SHP77 (cell line): ENCODE measurements around the gene STXBP6.

ENCODE experiments used
- DNase-seq, 2 experiments: peaks; one replicate each; lab custom pipeline; 2025; lab: John Stamatoyannopoulos, UW

STXBP6 gene

DNA sequence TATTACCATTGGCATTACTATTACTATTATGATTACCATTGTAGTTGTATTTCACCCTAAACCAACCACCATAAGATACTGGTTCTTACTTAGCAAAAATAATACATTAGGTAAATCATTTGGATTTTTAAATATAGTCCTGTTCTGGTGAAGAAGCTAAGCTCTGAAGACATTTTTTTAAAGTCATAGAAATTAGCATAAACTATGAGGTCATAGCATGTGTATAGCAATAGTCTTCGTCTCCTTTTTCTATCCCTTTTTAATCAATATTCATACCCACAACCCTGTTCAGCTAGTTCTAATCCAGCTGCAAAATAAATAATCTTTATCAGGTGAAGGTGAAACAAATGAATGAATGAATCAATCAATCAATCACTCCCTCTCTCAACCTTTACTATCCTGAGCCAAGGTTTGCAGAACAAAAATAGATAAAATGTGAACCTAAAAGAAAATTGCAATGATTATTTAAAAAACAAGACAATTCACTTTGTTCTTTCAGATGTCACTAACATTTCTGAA lies 134.5 kb downstream of the STXBP6 start:
- no peak for DNase-seq

DNA sequence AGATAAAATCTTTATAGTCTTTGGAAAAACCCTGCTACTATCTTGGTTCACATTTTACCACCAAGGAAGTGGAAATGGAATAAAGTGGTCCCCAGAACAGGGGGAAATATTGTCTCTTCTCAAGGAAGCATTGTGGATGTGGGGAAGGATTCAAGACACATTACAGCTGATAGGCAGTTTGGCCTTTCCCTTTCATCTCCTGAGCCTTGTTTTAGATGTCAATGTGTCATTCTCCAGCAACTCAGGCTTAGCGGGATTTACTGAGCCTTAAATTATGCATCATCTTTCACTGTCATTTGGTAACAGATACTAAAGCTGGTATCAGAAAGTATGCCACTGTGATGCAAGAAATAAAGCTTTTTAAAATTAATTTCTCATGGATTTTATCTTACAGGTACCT lies 136.2 kb downstream of the STXBP6 start:
- no peak for DNase-seq

DNA sequence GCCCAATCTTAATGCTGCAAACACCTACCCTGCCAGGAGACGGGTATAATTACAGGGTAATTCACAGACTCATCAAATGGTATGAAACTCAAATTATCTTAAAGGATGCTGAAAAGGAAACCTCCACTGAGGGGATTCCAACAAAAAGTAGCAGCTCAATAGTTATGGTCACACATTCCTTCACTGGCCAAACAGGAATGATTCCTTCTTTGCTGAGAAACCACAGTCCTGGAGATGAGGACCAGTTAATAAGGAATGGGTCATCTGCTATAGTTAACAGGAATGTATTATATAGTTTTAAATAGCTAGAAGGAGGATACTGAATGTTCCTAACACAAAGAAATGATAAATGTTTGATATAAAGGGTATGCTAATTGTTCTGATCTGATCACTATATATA lies 136.9 kb downstream of the STXBP6 start:
- no peak for DNase-seq

DNA sequence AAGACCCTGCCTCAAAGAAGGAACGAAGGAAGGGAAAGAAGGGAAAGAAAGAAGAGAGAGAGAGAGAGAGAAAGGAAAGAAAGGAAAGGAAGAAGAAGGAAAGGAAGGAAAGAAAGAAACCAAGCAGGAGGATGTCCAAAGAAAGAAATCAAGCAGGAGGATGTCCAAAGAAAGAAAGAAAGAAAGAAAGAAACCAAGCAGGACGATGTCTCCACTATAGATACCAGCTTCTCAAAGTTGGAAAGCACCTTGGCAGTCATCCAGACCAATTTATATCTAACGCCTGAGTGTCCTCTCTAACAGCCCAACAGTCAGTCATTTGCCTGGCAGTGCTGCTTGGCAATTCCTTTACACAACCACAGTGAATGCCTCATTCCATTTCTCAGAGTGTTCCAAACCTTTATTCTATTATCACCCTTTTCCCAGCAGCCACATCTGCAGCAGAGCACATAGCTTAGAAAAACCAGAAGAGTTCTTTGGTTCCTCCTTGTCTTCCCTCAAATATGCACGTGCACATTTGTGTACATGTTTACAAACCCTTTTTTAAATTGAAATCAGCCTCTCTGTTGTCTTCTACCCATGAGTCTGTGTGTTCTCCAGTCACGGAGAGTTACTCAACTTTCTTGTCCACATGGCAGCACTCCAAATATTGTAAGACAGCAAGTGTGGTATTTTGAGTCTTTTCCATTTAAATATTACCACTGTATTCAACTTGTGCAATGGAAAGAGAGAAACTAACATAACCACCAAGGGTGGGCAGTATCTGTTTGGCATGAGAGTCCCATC lies 138.4 kb downstream of the STXBP6 start:
- DNase-seq: no peak

DNA sequence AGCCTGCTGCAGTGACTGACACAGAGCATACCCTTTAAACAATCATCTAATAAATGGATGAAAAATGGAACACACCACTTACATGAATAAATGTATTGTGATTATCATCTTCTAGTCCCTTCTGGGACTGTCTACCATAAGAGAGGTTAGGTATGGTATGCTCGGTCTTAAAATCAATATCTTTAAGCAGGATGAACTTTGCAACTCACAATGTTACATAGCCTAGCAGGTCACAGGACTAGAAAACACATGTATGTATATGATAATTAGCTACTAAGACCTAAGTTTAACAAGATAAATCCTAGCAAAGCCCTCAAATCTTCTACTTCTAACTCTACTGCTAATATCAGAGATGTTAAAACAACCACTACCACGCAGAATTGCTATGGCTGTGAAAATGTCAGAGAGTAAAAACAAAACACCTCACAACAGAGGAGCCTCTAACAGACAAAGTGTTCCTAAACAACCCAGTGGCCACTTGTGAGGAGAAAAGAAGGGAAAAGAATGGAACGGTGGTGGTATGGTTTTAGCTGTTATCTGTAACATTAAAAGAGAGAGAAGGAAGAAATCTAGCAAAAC lies 139.4 kb downstream of the STXBP6 start:
- no peak for DNase-seq

DNA sequence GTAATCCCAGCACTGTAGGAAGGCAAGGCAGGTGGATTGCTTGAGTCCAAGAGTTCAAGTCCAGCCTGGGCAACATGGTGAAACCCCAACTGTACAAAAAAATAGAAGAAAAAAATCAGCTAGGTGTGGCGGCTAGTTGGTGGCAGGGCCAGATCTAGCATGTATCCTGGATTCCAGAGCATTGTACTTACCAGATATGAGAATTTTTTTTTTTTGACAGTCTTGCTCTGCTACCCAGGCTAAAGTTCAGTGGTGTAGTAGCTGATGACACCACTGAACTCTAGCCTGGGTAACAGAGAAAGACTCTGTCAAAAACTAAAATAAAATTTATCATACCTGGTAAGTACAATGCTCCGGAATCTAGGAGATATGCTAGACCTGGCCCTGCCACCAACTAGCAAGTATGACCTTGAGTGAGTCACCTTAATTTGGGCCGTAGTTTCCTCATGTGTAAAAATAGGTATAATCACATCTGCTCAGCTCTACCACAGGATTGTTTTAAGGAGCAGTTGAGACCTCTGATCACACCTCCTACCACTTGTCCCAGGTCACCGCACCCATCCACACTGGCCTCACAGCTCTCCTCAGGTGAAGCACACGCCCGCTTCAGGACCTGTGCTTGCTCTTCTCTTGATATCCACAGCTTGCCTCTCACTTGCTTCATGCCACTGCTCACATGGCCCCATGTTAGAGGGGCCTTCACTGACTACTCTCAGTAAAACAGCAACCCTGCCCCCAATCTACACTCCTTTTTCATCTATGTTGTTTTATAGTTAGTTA lies 140.2 kb downstream of the STXBP6 start:
- no peak for DNase-seq

DNA sequence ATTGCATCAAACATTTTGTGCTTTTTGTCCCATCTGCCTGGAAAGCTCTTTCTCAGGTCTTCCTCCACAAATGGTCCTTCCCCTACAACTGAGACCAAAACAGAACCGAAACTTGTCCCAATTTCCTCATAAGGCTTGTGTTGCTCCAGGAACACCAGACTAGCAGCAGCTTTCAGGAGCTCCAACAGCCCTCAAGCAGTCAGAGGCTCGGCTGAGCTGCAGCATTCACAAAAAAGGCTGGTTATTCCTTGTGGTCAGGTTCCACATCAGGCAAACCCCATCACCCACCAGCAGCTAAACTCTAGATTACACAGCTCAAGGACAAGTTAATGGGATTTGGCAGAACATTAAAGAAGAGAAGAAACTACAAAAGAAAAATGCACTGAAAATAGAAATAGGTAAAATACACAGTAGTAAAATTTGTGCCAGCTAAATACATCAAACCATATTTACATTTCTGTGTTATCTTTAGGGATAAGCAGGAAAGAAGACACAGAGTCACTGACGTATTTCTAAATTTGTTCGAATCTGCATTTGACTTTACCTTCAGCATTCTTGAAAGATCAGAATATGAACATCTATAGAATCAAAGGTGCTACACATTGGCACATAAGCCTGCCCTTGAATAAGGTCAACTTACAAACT lies 141.2 kb downstream of the STXBP6 start:
- DNase-seq: no peak

GRCh38 chr14:24904533-24904932 lies 145.4 kb downstream of the STXBP6 start:
- DNase-seq: no peak

- DNase-seq: no peak
Measured at GRCh38 chr14:24903337-24903736, 146.6 kb downstream of the STXBP6 start.

- no peak for DNase-seq
Measured at GRCh38 chr14:24900269-24901100, 149.5 kb downstream of the STXBP6 start.

- no peak for DNase-seq
Measured at GRCh38 chr14:24897793-24898192, 152.2 kb downstream of the STXBP6 start.

GRCh38 chr14:24895622-24896021 lies 154.3 kb downstream of the STXBP6 start:
- DNase-seq: no peak

- no peak for DNase-seq
Measured at GRCh38 chr14:24895243-24895583, 154.7 kb downstream of the STXBP6 start.

DNA sequence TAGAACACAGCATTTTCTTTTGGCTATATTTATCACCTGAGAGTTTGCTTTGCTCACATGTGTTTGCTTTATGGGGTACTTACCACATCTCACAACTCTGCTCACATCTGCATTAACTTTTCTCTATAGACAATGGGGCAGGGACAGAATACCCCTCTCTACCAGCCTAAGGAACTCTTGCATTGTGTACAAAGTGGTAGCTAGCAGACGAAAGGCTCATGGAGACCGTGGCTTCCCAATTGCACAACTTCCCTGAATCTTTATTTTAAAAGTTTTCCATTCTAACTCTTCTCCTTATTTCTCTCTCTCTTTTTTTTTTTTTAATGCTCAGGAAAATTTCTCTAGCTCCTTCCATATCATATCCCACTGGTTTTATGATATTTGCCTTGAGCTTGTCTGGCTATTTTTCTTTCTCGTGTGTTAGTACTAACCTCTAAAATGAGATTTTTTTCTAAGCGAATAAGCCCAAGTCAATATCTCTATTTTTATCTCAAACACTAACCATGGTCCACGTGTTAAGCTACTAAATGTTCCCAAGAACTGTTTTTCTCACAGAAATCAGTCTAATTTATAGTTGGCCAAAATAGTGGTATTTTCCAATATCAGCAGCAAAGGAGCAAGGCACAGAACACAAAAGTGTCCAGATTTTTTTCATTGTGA lies 155.2 kb downstream of the STXBP6 start:
- DNase-seq: no peak

DNA sequence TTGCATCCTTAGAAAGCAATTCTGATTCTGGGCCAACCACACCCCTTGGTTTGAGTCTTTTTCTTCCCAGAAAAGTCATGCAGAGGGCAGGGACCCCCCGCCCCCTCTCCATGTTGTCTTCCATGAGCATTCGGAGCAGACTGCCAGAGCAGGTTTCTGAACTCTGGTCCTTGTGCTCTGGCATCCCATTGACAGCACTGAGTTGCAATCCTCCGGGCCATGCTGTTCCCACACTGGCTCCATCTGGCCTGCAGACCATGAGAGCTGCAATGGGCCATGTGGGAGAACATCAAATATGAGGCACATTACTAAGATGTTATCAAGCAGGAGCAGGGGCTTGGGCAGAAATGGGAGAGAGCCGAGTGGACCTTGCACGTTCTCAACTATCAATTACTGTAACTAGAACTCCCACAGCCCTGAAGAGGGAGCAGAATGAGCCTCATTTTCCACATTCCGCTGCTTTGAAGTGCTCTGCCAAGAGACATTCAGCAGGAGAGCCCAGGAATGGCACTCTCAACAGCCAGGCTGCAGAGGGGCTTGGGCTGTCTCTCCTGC lies 157.4 kb downstream of the STXBP6 start:
- no peak for DNase-seq

DNA sequence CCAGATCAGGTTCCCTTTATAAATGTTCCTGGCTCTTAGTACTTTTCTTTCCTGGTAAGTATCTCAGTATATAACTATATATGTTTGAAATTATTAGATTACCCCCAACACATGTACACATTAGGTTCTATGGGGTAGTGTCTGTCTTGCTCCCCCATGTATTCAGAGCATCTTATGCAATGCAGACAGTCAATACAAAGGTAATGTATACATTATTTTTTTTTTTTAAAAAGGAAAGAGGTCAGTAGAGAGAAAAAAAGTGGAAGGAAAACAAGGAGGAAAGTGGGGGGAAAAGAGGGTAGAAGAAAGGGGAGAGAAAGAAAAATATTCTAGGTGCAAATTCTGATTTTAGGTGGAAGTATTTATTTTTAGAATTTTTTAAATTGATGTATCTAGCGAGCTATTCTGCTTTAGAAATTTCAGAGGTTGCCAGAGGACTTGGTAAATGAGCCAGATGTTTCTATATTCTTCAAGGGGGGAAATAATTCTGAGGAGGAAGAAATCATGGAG lies 157.9 kb downstream of the STXBP6 start:
- no peak for DNase-seq

GRCh38 chr14:24890716-24891115 lies 159.2 kb downstream of the STXBP6 start:
- DNase-seq: no peak

GRCh38 chr14:24889843-24890242 lies 160.1 kb downstream of the STXBP6 start:
- DNase-seq: no peak

GRCh38 chr14:24888532-24888931 lies 161.4 kb downstream of the STXBP6 start:
- DNase-seq: no peak

DNA sequence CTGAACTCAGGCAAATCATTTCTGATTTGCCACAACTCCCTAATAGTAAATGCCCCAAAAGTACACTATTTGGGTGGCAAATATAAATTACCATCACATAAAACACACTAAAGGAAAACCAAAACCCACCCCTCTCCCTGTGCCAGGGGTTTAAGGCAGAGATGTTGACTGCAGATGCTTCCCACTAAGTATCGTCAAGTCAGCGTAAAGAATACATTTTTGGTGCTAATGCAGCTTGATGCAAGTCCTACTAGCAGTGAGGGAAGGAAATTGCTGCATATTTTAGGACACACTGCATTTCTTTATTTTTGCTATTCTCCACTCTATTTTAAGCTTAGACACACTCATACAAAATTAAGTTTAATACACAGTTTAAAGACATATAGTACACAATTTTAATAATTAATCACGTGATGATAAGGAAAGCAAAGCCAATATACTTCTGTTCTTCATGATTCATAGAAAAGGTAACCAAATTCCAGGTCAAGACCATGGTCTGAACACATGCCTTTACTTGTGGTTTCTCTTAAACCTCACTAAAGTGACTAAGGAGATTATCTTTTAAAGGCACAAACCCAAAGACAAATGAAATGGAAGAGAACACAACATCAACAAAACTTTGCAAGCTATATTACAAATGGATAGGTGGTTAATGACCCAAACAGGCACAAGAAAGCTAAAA lies 162.2 kb downstream of the STXBP6 start:
- DNase-seq: no peak
